Naive thymus-derived CD8-positive, alpha-beta T cell (primary cell): ENCODE measurements around the gene CTF1. TPM values are rescaled to one million over a fixed set of nuclear protein-coding genes. Genes with fewer than 3 reads are reported as not detected.

Experiments
- ATAC-seq, 2 donors: fragments of 150-1000 bp; cut with Tn5 transposase in 1 of 2; sonication (Bioruptor Pico), chemical (Tn5 transposase) in 1 of 2; 1 replicate in 1 of 2; 2 replicates in 1 of 2; pipeline ENCODE4 v1.10.0; 2021; ENCODE audit warnings: mild to moderate bottlenecking in 2 of 2, moderate library complexity in 2 of 2
- POLR2A ChIA-PET: fragments of 350-600 bp; sonication (Branson Sonifier 250); formaldehyde crosslinking; loops from one replicate; lab custom pipeline; 2021; ENCODE audit warnings: antibody characterized with exemption; lab: Charles Lee
- DNase-seq, 10 donors: peaks; one replicate each; pipeline versions ENCODE4 v3.0.0 to v3.0.0-alpha.2; 2020 to 2022
- H3K27ac Mint-ChIP-seq, 10 donors: one replicate each; pipeline ENCODE4 v1.8.0; 2020 to 2022; ENCODE audit warnings: mild to moderate bottlenecking in 10 of 10, mixed read lengths in 10 of 10, moderate library complexity in 4 of 10, inconsistent platforms in 1 of 10
- H3K27me3 Mint-ChIP-seq, 5 donors: one replicate each; pipeline ENCODE4 v1.8.0; 2021 to 2022; ENCODE audit warnings: mixed read lengths in 5 of 5
- H3K36me3 Mint-ChIP-seq, 3 donors: one replicate each; pipeline ENCODE4 v1.8.0; 2020 to 2022; ENCODE audit warnings: mixed read lengths in 3 of 3, mild to moderate bottlenecking in 2 of 3, inconsistent platforms in 1 of 3
- H3K4me1 Mint-ChIP-seq, 4 donors: one replicate each; pipeline ENCODE4 v1.8.0; 2021 to 2022; ENCODE audit warnings: mixed read lengths in 4 of 4
- H3K4me3 Mint-ChIP-seq, 10 donors: one replicate each; pipeline ENCODE4 v1.8.0; 2020 to 2022; ENCODE audit warnings: mild to moderate bottlenecking in 10 of 10, mixed read lengths in 10 of 10, moderate library complexity in 6 of 10, inconsistent platforms in 1 of 10
- H3K9me3 Mint-ChIP-seq, 9 donors: one replicate each; pipeline ENCODE4 v1.8.0; 2020 to 2022; ENCODE audit warnings: mixed read lengths in 9 of 9, mild to moderate bottlenecking in 3 of 9, inconsistent platforms in 1 of 9, moderate library complexity in 1 of 9
- polyA plus RNA-seq, 3 donors: library from polyadenylated mRNA; unstranded; fragments of 300-500 nt; fragmentation: Illumina TruSeq; gene quantifications; one replicate each; pipeline ENCODE4 v1.2.3, GENCODE V29; 2021
- total RNA-seq, 8 experiments: library from RNA in 2 of 8; stranded (reverse) in 2 of 8; gene quantifications; one replicate each; pipeline ENCODE4 v1.2.3 and lab custom pipeline; 2021 to 2026

Gene CTF1
- total and polyA plus RNA-seq, 5 experiments from 2014 or later, result 0.14 to 1.3 (median 1.0) TPM; not detected in 2

DNA sequence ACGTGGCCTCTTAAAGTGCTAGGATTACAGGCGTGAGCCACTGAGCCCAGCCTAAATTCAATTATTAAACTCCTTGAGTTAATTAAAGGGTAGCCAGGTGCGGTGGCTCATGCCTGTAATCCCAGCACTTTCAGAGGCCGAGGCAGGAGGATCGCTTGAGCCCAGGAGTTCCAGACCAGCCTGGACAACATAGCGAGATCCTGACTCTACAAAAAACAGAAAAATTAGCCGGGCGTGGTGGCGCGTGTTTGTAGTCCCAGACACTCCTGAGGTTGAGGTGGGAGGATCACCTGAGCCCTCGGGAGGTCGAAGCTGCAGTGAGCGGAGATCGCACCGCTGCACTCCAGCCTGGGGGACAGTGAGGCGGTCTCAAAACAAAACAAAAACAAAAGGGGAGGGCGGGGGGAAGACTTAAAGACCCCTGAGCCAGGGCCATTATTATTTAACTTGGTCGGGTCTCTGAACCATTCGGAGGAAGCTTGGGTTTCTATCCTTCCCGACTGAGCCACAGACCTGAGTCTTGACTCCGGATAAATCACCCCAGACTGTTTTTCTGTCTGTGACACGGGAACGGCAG, 22.1 kb upstream of the CTF1 start:
- POLR2A ChIA-PET, result interaction anchor here (0.7 to 6.0 kb wide), 16 partner anchors 19 to 215 kb away, joined by 3 to 125 read pairs (median 5); partner anchors contain the start of genes BCL7C, CTF1, FBXL19 and PHKG2
- Mint-ChIP-seq H3K4me1 (peaks cover 18 to 52% (median 33%) of the 10 kb centered on the region in 4 donors), H3K4me3 (peak overlapping the region; percentile 78 to 99 (median 98)), H3K27ac (peak overlapping the region; percentile 90 to 99 (median 97)), H3K27me3 (no peaks in the 10 kb centered on the region), H3K36me3 (peaks cover 0 to 10% (median 0%) of the 10 kb centered on the region in 3 donors), H3K9me3 (no peaks in the 10 kb centered on the region)
- DNase-seq, result peak in 1 of 10 donors; percentile 10
- no peak for ATAC-seq

DNA sequence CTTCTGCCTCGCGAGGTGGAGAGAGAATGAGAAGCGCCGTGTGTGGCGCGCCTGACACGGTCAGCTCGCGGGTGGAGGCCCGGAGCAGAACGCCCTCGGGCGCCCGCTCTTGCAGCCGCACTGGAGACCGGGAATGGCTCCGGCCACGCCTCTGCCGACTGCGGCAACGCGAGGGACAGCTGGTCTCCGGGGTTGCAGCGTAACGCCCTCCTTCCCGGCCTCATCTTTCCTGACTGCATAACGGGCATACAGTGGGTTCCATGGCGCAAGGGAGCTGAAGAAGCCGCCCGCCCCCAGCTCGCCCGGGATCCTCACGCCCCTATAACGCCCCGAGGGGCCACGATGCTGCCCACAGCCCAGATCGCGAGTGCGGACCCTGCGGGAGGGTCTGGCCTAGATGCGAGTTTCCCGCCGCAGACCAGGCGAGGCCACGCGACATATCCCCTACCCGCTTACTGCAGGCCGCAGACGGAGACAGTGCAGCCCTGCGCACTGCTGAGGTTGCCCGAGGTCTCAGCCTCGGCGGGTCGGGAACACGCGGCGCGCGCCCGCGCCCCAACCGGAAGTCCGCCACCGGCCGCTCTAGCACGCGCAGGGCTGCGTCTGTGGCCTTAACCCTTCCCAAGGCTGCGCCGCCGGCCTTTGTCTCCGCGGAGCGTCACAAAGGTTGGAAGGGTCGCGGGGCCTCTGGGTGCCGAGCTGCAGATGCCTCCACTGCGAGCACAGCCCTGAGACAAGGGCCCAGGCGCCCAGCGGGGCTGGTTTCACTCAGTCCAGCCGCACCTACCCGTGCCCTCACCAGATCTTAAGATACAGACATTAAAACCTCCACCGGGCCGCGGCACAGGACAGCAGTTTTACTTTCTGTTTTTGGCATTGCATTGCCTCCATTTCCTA, 21.3 kb upstream of the CTF1 start:
- DNase-seq (peak; percentile 75 to 90 (median 87)), ATAC-seq (peak; percentile 88 to 89)
- H3K4me1 Mint-ChIP-seq, result peaks cover 18 to 55% (median 33%) of the 10 kb centered on the region in 4 donors
- peak overlapping the region; percentile 78 to 99 (median 98) for H3K4me3 Mint-ChIP-seq
- peak overlapping the region; percentile 90 to 99 (median 97) for H3K27ac Mint-ChIP-seq
- H3K36me3 Mint-ChIP-seq, result peaks cover 0 to 18% (median 0%) of the 10 kb centered on the region in 3 donors
- no peaks in the 10 kb centered on the region for H3K9me3 Mint-ChIP-seq
- POLR2A ChIA-PET, result interaction anchor here (0.6 to 6.0 kb wide), 21 partner anchors 9 to 457 kb away, joined by 3 to 125 read pairs (median 4); partner anchors contain the start of genes BCL7C, CTF1, FBXL19 and KAT8
- H3K27me3 Mint-ChIP-seq, result no peaks in the 10 kb centered on the region

DNA sequence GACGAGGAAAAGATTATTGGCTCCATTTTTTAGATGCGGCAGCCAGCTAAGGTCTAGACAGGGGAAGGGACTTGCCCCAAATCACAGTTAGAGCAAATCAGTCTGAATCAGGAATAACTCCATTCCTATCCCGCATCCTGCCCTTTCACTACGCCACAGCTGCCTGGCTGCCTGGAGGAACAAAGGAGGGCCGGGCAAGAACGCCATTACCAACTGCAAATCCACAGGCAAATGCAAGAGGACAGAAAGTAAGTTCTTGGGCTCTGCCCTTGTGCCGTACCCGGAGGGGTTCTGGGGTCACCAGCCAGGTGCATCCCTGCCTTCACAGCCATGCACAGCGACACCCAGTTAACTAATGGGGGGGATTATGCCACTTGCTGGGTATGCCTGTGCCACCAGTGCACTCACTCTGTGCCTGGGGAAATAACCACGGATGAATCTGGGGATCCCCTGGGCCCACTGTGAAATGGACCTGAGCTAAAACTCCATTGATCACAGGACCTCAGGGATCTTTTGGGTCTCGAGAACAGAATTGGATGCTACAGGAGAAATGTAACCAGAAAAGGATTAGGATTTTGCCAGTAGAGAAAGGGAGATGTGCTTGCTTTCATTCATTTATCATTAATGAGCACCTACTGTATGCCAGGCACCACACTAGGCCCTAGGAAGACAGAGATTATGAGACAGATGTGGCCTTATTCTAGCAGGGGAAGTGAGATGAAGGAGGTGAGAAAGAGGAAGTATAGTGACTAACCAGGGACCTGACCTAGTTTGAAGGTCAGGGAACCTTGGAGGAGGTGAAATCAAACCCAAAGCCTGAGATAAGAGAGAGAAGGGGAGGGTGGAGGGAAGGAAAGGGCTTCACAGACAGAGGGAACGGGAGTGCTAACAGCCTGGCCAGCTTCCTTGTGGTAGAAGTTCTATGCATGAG, 20.3 kb upstream of the CTF1 start:
- ATAC-seq, result peak in 1 of 2 donors; percentile 16
- peak in 5 of 10 donors; percentile 9 to 27 (median 13) for DNase-seq
- peaks cover 18 to 54% (median 33%) of the 10 kb centered on the region in 4 donors for H3K4me1 Mint-ChIP-seq

DNA sequence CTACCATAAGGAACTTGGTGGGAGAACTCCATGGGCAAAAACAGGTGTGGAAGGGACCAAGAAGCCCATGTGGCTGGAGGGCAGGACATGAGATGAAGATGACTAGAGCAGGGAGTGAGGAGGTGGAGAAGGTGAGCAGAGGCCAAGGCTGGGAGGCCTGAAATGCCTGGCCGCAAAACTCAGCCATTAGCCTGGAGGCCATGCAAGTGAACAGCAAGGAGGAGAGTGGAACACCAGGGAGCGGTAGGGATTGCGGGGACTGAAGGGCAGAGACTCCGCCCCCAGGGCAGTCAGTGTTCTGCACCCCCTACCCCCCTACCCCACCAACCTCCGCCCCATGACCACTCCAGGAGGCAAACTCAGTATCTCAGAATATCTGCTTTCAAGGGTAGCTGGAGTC, 19.5 kb upstream of the CTF1 start:
- no peaks in the 10 kb centered on the region for H3K9me3 Mint-ChIP-seq
- peak overlapping the region; percentile 78 to 99 (median 98) for H3K4me3 Mint-ChIP-seq
- H3K27me3 Mint-ChIP-seq, result no peaks in the 10 kb centered on the region
- peaks cover 0 to 32% (median 0%) of the 10 kb centered on the region in 3 donors for H3K36me3 Mint-ChIP-seq
- ATAC-seq, result no peak
- no peak for DNase-seq
- POLR2A ChIA-PET, result interaction anchor here (0.6 to 6.0 kb wide), 5 partner anchors 17 to 611 kb away, joined by 3 to 125 read pairs (median 4); partner anchors contain the start of genes BCL7C and CTF1
- peak overlapping the region; percentile 90 to 99 (median 97) for H3K27ac Mint-ChIP-seq
- H3K4me1 Mint-ChIP-seq, result peaks cover 21 to 59% (median 33%) of the 10 kb centered on the region in 4 donors

More for the DNA sequence above, 20.3 kb upstream of the CTF1 start:
- no peaks in the 10 kb centered on the region for H3K27me3 Mint-ChIP-seq
- POLR2A ChIA-PET, result interaction anchor here (0.5 to 6.0 kb wide), 16 partner anchors 8 to 1199 kb away, joined by 3 to 125 read pairs (median 4); partner anchors contain the start of genes BCL7C, CTF1, FBXL19 and KAT8
- peaks cover 0 to 25% (median 0%) of the 10 kb centered on the region in 3 donors for H3K36me3 Mint-ChIP-seq
- H3K27ac Mint-ChIP-seq, result peak overlapping the region; percentile 90 to 99 (median 97)
- no peaks in the 10 kb centered on the region for H3K9me3 Mint-ChIP-seq
- peak overlapping the region; percentile 78 to 99 (median 98) for H3K4me3 Mint-ChIP-seq

DNA sequence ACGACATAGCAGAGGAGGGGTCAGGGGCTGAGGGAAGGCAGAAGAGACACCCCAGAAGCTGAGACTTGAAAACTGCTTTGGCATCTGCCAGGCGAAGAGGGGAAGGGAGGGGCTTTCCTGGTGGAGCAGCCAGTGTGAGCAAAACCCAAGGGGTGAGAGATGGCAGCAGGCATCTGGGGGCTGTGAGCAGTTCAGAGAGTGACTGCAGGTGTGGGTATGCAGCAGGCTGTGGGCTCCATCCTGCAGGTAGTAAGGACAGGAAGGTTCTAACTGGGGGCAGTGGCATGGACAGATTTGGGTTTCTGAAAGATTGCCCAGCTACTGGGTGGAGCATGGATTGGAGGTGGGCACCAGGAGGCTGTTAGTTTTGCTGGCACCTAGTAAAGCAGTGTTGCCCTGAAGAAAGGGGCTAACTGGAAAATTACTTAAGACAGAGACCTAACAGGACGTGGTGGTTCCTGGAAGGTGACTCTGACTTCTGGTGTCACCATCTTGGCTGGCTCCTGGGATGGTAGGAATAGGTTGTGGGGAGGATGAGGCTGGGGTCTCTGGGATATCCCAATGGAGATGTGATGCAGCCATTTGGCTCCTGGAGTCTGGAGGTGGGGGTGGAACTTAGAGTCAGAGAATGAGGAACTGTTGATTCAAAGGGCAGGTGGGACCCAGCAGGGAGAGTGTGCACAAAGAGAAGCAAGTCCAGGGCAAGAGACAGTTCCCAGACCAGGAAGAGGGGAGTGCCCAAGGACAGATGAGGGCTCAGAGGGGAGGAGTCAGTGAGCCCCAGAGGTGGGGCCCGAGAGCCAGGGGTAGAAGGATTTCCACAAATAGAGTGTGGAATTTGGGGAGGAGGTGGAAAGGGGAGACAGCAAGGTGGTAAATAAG, 13.7 kb upstream of the CTF1 start:
- POLR2A ChIA-PET, result no interaction called here

DNA sequence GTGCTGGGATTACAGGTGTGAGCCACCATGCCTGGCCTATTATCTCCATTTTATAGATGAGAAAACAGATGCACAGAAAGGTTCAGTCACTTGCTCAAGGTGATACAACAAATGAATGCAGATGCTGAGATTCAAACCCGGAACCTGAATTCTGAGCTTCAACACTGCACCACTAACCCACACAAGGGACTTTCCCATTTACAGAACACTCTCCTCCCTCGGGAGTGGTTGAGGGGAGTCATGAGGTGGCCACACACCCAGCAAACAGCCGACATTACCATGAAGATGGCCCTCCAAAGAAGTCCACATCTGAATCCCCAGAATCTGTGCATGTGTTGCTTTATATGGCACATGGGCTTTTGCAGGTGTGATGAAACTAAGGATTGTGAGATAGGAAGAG, 11.7 kb upstream of the CTF1 start:
- ATAC-seq, result no peak
- no peak for DNase-seq
- no peak overlapping the region for H3K4me3 Mint-ChIP-seq
- H3K9me3 Mint-ChIP-seq, result no peaks in the 10 kb centered on the region
- H3K4me1 Mint-ChIP-seq, result peaks cover 19 to 36% (median 28%) of the 10 kb centered on the region in 4 donors
- POLR2A ChIA-PET, result interaction anchor here (0.9 to 2.7 kb wide), 2 partner anchors 16 to 296 kb away, joined by 4 to 11 read pairs; no protein-coding TSS in a partner anchor
- H3K27ac Mint-ChIP-seq, result peak overlapping the region in 4 of 10 donors; percentile 5 to 87 (median 40)
- peaks cover 0 to 68% (median 0%) of the 10 kb centered on the region in 3 donors for H3K36me3 Mint-ChIP-seq
- H3K27me3 Mint-ChIP-seq, result no peaks in the 10 kb centered on the region

More for the DNA sequence above, 13.7 kb upstream of the CTF1 start:
- peak in 1 of 2 donors; percentile 23 for ATAC-seq
- no peaks in the 10 kb centered on the region for H3K27me3 Mint-ChIP-seq
- H3K4me3 Mint-ChIP-seq, result peak overlapping the region in 1 of 10 donors; percentile 29
- H3K27ac Mint-ChIP-seq, result peak overlapping the region; percentile 4 to 84 (median 66)
- DNase-seq, result no peak
- no peaks in the 10 kb centered on the region for H3K9me3 Mint-ChIP-seq
- H3K4me1 Mint-ChIP-seq, result peaks cover 17 to 43% (median 25%) of the 10 kb centered on the region in 4 donors
- peaks cover 0 to 65% (median 0%) of the 10 kb centered on the region in 3 donors for H3K36me3 Mint-ChIP-seq

DNA sequence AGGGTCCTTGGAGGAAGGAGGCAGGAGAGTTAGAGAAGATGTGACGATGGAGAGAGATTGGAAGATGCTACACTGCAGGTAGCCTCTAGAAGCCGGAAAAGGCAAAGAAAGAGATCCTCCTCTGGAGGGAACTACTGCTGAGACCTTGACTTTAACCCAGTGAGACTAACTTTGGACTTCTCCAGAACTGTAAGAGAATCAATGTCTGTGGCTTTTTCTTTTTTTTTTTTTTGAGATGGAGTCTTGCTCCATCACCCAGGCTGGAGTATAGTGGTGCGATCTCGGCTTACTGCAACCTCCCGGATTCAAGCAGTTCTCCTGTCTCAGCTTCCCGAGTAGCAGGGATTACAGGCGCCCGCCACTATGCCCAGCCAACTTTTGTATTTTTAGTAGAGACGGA, 11.2 kb upstream of the CTF1 start:
- peaks cover 0 to 68% (median 0%) of the 10 kb centered on the region in 3 donors for H3K36me3 Mint-ChIP-seq

DNA sequence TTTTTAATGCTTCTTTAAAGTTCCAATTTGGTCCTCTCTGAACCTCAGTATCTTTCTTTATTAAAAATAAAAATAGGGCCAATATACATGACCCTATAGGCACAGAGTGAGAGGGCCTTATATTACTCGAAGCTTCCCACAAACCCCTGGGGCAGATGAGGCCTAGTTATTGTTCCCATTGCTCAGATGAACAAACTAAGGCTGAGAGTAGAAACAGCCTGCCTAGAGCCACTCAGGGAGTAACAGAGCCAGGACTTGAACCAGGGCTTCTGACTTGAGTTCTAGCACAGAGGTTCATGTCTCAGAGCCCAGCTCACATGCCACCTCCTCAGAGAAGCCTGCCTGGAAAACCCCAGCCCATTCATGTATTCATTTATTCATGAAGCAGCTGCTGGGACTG, 10.3 kb upstream of the CTF1 start:
- DNase-seq (no peak), ATAC-seq (no peak)
- H3K27ac Mint-ChIP-seq, result peak overlapping the region in 2 of 10 donors; percentile 32 to 85
- H3K9me3 Mint-ChIP-seq, result no peaks in the 10 kb centered on the region
- H3K36me3 Mint-ChIP-seq, result peaks cover 0 to 71% (median 0%) of the 10 kb centered on the region in 3 donors
- POLR2A ChIA-PET, result interaction anchor here (2.7 kb wide), 1 partner anchor 15 kb away, joined by 11 read pairs; no protein-coding TSS in a partner anchor
- peaks cover 19 to 37% (median 27%) of the 10 kb centered on the region in 4 donors for H3K4me1 Mint-ChIP-seq
- no peak overlapping the region for H3K4me3 Mint-ChIP-seq
- H3K27me3 Mint-ChIP-seq, result no peaks in the 10 kb centered on the region

More for the DNA sequence above, 11.2 kb upstream of the CTF1 start:
- no peak for ATAC-seq
- H3K9me3 Mint-ChIP-seq, result no peaks in the 10 kb centered on the region
- H3K27me3 Mint-ChIP-seq, result no peaks in the 10 kb centered on the region
- POLR2A ChIA-PET, result interaction anchor here (0.9 to 2.7 kb wide), 2 partner anchors 16 to 295 kb away, joined by 4 to 11 read pairs; no protein-coding TSS in a partner anchor
- peak overlapping the region in 3 of 10 donors; percentile 5 to 87 (median 43) for H3K27ac Mint-ChIP-seq
- no peak overlapping the region for H3K4me3 Mint-ChIP-seq
- no peak for DNase-seq
- H3K4me1 Mint-ChIP-seq, result peaks cover 19 to 37% (median 28%) of the 10 kb centered on the region in 4 donors

DNA sequence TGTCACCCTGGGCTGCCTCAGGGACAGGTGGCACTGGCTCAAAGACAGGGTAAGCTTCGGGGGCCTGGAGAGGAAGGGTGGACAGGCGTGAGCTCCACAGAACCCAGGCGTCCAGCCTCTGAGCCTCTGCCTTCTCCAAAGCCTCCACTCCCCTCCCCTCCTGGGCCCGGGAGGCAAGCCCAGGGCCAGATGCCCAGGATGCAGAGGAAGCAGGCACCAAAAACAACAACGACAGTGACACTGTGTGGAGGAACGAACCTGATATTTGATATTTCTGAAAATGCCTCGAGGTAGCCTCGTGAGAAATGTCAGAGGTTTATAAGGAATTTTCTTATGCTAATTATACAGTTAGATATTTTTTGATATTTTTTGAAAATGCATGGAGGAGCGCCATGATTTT, 8.5 kb upstream of the CTF1 start:
- POLR2A ChIA-PET, result interaction anchor here (0.6 to 10.9 kb wide), 3 partner anchors 12 to 15 kb away, joined by 5 to 94 read pairs (median 5); no protein-coding TSS in a partner anchor
- Mint-ChIP-seq H3K9me3 (no peaks in the 10 kb centered on the region), H3K27ac (no peak overlapping the region), H3K36me3 (peaks cover 0 to 59% (median 3%) of the 10 kb centered on the region in 3 donors), H3K4me1 (peaks cover 11 to 36% (median 27%) of the 10 kb centered on the region in 4 donors), H3K27me3 (no peaks in the 10 kb centered on the region), H3K4me3 (no peak overlapping the region)
- DNase-seq, result no peak
- no peak for ATAC-seq

DNA sequence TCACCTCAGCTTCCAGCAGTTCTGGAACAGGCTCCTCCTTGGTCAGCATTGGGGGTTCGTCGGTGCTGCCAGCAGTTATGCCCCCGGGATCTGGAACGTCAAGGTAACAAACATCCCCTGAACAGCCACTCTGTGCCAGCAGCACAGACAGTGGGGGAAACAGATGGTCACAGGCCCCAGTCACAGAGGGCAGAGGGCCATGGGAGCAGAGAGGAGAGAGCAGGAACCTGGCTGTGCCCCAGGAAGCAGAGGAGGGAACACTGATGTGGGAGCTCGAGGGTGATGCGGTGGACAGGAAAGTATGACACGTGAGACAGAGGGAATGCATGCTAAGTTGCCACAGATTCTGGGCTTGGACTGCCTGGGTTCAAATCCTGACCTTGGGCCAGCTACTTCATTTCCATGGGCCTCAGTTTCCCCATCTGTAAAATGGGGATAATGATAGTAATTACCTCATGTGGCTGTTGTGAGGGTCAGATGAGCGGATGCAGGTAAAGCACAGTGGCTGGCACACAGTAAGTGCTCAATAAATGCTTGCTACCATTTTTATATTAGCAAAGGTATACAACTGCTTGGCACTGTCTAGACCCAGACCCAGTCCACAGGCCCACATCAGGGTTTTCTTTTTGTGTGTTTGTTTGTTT, 7.4 kb upstream of the CTF1 start:
- Mint-ChIP-seq H3K4me1 (peaks cover 14 to 39% (median 28%) of the 10 kb centered on the region in 4 donors), H3K4me3 (no peak overlapping the region), H3K27me3 (no peaks in the 10 kb centered on the region), H3K36me3 (peaks cover 0 to 53% (median 3%) of the 10 kb centered on the region in 3 donors), H3K27ac (peak overlapping the region in 4 of 10 donors; percentile 27 to 88 (median 55)), H3K9me3 (no peaks in the 10 kb centered on the region)
- DNase-seq (no peak), ATAC-seq (no peak)
- POLR2A ChIA-PET, result interaction anchor here (1.0 to 10.9 kb wide), 4 partner anchors 12 to 34 kb away, joined by 4 to 94 read pairs (median 4); no protein-coding TSS in a partner anchor
